IPS-NIHi7 (cell line): ENCODE measurements around the gene EGFL8.
A peak's percentile ranks its signal among the peaks of the same experiment; 100 is the strongest.

Experiments used
- DNase-seq: peaks from one replicate; pipeline ENCODE4 v3.0.0; 2012; ENCODE audit warnings: mixed read lengths; ENCODE audit errors: extremely low spot score

Gene EGFL8

DNA sequence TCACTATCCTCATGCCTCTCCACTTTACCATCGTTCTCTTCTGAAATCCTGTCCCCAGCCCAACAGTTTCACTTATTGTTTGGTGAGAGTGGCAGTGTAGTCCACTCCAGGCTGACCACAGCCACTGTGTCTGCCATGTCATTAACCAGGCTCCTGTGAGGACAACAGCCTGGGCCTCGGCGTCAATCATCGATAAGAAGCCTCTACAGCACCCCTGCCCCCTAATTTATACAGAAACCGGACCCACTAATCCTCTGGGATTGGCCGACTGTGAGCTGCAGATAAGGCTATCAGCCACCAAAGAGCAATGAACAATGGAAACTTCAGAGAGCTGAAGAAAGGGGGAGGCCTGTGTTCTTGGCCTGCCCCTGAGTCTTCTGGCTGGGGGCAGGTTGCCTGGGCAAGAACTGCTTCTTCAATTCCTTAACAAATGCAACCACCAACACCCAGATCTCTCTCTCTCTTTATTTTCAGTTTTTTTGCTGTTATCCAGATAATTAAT, 3.4 kb downstream of the EGFL8 start:
- DNase-seq: no peak

- DNase-seq: no peak
These were observed 4.0 kb downstream of the EGFL8 start for GRCh38 chr6:32168350-32168749.

DNA sequence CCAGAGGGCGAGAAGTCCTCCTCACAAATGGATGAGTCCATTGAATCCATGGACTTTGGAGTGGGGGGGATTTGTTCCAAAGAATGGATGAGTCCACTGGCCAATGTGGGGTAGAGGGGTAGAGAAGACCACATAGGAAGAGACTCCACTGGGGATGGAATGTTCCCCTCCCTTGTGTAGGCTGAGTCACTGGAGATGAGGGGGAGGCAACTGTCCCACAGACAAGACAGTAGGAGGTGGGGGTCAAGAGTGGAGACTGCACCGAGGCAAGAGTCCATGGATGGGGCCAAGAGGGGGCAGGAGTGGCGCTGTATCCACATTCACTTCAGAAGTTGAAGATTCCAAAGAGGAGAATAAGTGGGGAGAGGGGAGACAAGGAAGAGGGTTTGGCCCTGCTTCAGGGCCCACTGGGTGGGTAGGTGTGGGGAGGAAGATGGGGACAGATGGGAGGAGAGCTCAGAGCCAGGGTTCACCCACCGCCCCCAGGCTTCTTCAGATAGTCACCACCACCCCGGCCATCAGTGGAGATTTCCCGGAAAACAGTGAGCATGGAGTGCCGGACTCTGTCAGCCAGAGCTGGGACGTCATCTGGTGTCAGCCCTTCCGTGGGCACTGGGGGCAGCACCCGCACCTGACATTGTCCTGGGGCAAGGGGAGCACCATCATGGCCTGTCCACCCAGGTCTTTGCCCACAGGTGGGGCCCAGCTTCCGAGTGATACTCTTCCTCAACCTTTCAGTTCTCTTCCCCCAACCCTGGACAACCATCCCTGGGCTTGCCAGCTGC, 4.6 kb downstream of the EGFL8 start:
- no peak for DNase-seq

- DNase-seq: no peak
These were observed 5.9 kb downstream of the EGFL8 start for GRCh38 chr6:32170294-32170693.

DNA sequence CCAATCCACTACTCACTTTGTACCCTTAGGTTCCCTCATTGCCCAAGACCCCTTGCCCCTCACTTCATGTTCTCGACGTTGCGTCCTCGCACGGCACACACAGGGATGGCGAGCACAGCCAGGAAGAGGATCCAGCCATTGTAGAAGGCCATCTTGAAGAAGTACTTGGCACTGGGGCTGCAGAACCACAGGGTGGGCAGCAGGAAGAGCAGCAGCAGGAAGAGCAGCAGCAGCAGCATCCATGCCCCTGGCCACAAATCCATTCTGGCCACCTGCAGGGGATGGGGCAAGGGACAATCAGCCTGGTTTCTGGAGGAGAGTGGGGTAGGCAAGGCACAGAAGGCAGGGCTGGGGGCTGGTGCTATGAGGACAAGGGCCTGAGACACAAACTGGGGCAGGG, 6.8 kb downstream of the EGFL8 start:
- DNase-seq: no peak

DNA sequence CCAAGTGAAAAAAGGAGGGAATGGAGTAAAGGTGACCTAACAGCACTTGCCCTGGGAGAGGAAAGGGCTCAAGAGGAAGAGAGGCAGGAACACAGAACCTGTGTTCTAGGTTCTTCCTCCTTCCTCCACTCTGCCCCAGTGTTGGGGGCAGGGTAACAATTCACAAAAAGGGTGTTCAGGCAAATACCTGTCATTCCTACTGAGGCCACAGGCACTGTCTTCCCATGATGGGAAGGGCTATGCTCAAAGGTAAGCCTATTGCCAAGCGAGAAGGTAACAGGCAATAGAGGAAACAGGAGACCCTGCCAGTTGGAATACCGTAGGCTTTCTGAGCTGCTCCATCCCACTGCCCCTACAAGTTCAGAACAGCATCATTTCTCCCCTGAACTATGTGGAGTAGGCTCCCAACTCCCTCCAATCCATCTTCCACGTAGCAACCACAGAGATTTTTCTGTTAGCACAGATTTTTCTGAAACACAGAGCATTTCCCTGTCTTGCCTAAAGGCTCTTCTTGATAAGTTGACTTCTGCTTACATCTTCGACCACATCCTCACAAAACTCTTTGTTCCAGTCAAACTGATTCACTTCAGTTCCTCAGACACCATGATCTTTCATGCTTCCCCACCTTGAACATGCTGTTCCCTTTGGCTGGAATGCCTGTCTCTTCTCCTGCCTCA, 8.8 kb downstream of the EGFL8 start:
- DNase-seq: no peak

- no peak for DNase-seq
These were observed 10.0 kb downstream of the EGFL8 start for GRCh38 chr6:32174416-32174815.

DNA sequence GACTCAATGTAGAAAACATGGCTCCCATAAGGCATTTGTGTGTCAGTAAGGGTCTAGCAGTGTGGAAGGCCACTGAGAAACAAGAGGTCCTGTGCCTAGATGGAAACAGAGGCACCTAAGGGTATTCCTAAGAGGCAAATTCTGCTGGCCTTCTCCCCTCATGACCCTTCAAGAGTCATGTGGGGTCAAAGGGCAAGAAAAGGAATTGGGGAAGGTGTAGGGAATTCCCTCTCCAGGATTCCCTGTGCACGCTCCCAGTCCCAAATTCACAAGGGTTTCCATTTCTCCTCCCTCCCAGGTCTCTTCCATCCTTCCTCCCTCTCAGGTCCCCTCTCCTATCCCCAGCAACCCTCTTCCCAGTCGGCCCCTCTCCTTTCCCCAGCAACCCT, 10.9 kb downstream of the EGFL8 start:
- DNase-seq: no peak

DNA sequence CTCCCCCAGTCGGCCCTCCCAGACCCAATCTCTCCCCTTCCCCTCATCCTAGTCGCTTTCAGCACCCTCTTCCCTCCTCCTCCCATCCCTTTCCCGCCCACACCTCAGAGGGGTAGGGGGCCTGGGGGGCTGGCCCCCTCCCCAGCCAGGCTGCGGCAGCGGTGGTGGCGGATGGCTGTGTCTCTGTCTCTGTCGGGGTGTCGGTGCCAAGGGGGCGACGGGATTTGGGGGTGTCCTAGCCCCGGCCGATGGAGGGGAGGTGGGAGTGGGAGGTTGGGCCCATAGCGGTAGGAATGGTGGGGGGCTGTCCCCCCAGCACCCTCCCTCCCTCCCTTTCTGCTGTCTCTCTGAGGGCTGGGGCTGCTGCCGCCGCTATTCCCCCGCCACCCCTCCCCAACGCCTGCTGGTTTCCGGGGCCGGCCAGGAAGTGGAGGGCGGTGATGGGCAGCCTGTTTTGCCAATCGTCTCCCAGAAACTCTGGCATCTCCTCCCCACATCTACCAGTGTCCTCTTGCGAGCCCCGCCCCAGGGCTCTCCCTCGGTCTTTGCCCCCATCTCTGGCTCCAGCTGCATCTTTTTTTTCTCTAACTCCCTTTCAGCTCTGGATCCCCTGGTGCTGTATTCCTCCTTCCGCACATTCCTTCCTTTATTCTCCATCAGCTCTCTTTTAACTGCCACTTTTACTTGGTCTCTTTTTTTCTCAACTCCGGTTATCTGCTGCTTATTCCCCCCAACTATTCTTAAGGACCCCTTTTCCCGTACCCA, 11.5 kb downstream of the EGFL8 start, which contains the start of gene AGPAT1:
Gene AGPAT1 (minus strand): TSS at position 374 of the 765 bp plus-strand sequence. CDS start 4,588 bp downstream, outside the sequence.
- peak; percentile 95 for DNase-seq

GRCh38 chr6:32176476-32177182, 12.2 kb downstream of the EGFL8 start:
- DNase-seq: no peak

- no peak for DNase-seq
These were observed 12.9 kb downstream of the EGFL8 start for GRCh38 chr6:32177183-32177787.

DNA sequence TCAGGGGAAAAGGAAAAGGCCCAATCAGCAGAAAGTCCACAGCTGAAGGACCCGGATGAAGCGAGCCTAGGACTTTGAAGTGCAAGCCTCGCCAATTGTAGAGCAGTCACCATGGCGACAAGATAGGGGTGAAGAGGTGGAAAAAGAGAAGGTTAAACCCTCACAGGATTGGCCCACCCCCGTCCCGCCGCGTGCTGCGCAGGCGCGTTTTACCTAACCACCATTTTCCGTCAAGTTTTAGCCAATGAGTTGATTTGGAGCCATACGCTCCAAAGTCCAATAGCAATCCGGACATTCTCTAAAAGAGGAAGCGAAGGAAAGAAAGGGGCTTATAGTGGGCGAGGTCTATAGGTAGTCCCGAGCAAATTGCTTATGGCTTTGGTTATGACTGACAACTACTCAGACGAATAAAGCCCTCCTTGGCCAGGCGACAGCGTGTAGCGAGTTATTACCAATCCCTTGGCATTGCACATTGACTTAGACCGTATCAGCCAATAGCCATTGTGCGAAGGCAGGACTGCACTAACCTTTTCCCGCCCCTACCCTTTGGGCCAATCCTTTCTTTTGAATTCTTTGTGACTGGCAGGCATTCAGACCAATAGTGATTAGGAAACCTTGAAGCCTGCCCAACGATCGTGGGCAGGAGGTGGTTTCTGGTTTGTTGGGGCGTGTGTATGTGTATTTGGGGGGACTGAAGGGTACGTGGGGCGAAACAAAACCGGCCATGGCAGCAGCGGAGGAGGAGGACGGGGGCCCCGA, 13.6 kb downstream of the EGFL8 start, which contains the start of gene RNF5:
Gene RNF5 (plus strand): TSS at position 618 of the 759 bp plus-strand sequence. CDS start 107 bp downstream, at position 725.
- DNase-seq: peak; percentile 89

GRCh38 chr6:32178547-32179440, 14.4 kb downstream of the EGFL8 start:
- no peak for DNase-seq

DNA sequence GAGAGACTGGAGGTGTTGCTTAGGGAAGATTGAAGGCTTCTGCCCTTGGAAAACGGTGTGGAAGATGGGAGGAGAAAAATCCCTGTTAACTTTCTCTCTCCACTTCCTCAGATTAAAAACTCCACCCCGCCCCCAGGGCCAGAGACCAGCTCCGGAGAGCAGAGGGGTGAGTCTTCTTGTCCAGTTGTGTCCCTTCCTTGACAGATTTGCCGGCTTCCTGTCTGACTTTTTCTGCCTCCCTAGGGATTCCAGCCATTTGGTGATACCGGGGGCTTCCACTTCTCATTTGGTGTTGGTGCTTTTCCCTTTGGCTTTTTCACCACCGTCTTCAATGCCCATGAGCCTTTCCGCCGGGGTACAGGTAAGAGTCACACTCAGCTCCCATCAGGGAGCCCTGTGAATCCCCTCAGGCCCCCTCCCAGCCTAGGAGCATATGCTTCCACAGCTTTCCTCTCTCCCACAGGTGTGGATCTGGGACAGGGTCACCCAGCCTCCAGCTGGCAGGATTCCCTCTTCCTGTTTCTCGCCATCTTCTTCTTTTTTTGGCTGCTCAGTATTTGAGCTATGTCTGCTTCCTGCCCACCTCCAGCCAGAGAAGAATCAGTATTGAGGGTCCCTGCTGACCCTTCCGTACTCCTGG, 15.5 kb downstream of the EGFL8 start:
- DNase-seq: no peak

GRCh38 chr6:32181148-32181702, 16.8 kb downstream of the EGFL8 start:
- no peak for DNase-seq

DNA sequence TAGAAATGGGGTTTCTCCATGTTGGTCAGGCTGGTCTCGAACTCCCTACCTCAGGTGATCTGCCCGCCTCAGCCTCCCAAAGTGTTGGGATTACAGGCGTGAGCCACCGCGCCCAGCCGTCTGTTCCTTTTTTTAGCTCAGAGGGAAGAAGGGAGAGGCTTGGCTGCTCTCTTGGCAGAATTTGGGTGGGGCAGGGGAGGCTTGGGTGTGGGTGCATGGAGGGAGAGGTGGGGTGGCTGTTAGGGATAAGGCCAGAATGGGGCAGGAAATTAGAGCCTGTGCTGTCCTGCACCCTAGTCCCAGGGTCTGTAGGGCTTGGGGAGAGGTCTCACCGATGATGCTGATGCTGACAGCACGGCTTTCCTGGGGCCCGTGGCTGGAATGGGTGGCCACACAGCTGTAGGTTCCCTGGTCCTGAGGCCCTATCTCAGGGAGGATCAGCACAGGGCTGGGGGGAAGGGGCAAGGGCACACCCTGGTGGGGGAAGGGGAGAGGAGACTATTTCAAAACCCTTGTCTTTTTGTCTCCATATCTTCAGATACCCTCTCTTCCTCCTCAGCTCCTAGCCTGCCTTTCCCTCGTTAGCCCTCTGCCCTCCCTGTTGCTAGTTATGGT, 17.6 kb downstream of the EGFL8 start:
- no peak for DNase-seq

DNA sequence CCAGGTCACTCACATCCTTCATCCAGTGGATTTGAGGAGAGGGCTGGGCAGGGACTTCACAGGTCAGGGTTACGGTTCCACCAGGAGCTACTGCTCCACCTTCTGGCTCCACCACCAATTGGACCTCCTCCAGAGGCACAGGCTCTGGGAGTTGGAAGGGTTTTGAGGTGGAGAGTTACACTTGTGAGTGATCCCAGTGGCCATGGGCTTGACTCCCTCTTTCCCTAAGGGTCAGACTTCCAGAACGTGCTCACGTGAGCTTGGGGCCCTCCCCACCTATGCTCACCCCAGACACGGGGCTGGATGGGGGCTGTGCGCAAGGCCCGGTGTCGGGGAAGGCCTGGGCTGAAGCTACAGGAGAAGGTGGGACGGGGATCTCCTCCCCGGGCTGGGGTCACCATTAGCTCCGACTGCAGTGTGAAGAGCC, 18.2 kb downstream of the EGFL8 start:
- DNase-seq: no peak

DNA sequence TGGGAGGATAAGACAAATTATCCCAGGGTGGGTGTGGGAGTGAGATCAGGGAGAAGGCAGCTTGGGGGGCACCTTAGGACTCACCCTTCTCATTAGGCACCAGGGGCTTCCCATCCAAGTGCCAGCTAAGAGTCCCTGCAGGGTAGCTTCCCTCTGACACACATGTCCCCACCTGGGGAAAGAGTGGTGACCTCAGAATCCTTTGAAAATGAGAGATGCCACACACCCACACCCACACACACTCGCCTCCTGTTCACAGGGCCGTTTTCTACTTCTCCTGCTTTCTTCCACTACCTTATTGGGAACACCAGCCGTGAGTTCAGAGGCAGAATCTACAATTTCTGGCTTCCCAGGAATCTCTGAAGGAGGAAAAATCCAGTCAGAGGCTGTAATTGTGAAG, 18.6 kb downstream of the EGFL8 start:
- no peak for DNase-seq
